GM21825 (cell line): ENCODE measurements around the gene SYT8.

ENCODE experiments used
- ATAC-seq: cut with Tn5 transposase; IDR thresholded peaks from one replicate; pipeline ENCODE4 v1.9.1; 2021; ENCODE audit warnings: mild to moderate bottlenecking, moderate library complexity; ENCODE audit not compliant: unreplicated experiment

The SYT8 gene

DNA sequence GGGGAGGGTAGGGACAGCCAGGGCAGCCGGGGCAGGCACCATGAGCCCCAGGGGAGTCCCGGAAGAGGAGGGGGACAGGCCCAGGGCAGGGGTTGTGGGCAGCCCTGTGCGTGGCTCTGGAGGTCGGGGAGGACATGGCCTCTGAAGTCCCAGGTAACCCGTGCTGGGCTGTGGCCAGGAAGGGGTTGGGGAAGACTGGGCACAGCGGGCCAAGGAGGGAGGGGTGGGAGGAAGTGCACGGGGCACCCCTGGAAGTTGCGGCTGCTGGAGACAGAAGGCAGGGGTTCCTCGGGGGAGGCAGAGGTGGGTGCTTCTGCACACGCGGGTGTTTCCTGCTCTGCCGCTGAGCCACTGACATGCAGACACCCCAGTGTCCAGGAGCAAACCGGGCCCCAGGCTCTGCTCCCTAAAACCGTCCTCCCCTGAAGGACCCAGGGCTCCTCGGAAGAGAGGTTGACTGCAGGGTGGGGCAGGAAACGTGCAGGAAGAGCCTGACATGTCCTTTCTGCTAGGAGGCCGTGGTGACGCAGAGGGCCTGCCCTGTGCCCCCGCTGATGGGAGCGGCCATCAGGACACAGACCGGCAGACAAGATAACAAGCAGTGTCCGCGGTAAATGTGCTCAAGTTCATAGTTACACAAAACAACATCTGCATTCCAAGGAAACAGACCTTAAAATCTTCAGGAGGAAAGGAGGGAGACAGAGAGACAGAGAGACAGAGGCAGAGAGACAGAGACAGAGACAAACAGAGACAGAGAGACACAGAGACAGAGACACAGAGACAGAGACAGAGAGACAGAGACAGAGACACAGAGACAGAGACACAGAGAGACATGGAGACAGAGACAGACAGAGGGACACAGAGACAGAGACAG is 9.7 kb downstream of the SYT8 start:
- ATAC-seq = no peak

DNA sequence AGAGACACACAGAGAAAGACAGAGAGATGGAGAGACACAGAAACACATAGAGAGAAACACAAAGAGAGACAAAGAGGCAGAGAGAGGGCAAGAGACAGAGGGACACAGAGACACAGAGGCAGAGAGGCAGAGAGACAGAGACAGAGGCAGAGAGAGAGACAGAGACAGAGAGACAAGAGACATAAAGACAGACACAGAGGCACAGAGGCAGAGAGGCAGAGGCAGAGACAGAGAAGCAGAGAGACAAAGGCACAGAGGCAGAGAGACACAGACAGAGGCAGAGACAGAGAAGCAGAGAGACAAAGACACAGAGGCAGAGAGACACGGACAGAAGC is 10.3 kb downstream of the SYT8 start:
- no peak for ATAC-seq

DNA sequence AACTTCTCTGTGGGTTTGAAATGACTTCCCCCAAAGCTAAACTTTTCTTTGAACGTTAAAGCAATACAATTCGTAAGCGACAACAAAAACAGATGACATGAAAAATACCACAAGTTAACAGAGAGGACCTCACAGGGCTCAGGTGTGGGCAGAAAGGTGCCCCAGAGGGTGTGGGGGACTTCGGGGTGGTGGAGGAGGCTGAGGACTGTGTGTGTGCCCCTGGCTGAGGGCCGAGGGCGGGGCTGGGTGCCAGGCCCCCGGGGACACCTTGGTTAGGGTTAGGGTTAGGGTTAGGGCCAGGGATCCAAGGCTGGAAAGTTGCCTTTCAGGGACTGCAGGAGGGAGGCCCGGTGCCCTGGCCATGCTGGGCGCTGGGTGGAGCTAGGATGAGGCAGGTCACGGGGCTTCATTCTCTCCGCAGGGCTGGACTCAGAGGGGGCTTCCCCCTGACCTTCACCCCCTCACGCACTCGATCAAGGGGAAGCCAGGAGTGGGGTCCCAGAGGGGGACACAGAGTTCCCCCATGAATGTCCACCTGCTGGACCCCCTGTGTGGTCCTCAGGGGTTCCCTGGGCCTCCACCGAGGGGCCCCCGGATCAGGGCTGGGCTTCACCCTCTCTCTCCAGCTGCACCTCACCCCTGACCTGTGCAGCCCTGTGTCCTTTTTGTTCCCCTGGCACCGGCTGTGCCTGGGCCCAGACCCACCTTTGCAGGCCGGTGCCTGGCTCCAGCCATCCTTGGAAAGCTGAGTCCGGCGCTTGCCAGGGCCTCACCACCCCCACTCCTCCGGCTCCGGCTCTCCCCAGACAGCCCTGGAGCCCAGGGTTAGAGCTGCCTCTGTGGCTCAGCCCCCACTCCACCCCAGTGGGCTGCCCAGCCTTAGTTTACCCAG is 11.0 kb downstream of the SYT8 start:
- no peak for ATAC-seq

DNA sequence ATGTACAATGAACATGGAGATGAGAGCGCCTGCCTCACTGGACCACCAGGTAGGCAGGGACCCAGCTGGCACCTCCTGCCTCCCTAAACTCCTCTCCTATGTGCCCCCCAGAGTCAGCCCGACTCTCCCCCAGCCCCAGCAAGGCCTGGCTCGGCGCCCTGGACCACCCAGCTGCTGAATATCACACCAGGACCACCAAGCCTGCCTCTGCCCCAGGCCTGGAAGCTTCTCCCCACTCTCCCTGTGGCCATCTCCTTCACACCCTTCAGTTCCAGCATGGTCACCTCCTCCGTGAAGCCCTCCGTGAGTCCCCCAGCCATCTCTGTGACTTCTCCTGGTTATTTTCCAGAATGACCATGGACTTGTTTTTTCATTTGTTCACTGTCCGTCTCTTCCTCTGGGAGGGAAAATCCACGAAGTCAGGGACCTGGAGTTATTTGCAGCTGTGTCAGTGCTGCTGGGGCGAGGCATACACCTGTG is 11.7 kb downstream of the SYT8 start:
- no peak for ATAC-seq

DNA sequence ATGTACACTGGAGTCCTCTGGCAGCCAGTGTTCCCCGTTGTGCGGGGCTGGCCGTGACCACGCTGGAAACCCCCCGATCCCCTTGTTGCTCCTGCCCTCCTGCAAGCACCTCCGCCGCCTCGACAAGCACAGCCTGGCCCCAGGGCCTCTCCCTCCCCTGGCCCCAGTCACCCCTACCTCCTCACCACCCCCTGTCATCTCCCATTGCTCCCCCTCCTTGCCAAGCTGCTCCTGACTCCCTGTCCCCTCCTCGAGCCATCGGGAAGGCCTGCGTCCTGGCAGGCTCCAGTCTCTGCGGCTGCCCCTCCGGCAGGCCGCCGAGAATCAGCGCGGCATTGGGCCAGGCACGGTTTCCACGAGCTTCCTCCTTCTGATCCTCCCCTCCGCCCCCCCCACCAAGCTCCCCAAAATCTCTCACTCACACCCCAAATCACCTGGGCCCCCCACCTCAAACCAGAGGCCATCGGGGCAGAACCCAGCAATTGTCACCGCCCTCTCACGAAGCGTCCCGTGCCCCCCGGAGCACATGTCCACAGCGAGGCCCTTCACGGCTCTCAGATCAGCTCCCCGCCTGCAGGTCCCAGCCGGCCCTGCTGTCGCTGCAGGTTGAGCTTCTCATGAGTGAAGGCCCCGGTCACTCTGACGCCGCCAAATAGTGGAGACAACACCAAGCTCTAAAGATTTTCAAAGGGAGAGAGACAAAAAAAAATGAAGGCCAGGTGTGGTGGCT is 12.4 kb downstream of the SYT8 start:
- ATAC-seq = no peak

DNA sequence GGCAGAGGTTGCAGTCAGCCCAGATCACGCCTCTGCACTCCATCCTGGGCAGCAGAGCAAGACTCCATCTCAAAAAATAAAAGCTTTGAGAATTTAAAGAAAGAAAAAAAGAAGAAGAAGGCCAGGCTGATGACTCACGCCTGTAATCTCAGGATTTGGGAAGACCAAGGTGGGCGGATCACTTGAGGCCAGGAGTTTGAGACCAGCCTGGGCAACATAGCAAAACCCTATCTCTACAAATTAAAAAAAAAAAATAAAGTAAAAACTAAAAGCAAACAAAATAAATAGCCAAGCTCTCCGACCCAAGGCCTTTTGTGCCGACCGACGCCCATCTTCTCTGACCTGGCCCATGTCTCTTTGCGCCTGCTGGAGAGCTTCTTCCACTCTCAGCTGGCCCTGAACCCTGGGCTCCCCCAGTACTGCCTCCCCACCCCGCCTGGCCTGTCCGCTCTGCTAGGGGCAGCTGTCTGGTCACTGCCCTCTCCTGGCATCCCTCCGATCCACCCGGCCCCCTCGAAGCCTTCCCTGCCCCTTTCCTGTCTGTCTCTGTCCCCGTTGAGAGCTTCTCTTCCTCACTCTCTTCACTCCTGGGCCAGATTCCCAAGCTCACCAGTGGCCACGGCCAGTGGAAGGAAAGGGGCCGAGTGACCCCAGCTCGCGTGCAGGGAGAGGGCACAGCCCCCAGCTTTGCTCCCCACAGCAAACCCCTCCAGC is 13.3 kb downstream of the SYT8 start:
- no peak for ATAC-seq

DNA sequence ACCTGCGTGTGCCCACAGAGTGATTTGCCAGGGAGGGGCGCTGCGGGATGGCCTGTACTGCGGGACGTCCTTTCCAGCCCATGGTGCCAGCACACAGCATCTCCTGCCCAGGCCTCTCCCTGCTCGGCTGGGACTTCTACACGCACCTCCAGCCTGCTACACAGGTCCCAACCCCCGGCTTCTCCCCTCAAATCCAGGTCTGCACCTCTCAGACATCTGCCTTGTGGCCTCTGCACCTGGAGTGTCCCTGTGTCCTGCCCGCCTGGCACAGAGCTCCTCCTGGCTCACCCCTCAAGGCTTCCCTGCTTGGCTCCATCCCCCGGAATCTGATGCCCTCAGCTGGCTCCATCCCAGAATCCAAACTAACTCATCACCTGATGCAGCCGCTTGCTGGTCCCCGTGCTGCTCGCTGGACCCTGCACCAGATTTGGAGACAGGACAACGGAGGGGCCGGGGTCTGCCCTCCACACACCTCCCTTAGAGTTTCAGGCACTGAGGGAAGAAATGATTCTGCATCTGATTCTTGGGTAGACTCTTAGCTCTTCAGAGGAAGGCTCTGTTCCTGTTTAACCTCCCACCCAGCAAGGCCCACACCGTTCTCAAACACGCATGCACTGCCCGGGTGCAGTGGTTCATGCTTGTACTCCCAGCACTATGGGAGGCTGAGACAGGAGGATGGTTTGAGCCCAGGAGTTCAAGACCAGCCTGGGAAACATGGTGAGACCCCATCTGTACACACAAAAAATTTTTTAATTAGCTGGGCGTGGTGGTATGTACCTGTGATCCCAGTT is 14.0 kb downstream of the SYT8 start:
- ATAC-seq = no peak

DNA sequence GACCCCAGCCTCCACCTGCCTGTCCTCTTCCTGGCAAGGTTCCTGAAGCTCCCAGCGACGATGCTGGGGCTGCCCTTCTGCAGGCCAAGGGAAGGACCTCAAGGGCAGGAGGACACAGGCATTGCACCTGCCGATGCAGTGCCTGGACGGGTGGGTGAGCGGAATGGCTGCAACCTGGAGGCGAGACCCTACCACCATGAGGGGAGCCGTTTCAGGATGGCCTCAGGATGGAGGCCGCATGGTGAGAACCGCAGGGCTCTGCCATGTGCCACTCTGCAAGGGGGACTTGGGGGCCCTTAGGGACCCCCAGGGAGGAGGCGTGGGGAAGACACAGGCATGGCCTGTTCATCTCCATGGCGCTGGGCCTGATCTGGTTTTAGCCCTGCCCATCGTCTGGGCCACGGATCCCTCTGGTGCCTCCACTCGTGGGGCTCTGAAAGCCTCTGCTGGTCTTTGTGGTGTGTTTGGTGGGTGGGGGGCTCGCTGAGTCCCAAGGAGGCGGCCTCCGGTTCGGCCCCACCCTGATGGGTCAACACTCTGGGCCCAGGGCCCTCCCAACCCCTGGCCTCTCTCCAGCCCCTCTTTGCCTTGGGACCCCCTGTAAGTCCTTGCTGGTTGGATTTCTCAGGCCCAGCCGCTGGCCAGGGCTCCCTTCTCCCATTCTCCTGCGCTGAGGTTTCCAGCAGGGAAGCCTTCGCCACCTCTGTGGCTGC is 16.8 kb downstream of the SYT8 start:
- ATAC-seq = no peak

DNA sequence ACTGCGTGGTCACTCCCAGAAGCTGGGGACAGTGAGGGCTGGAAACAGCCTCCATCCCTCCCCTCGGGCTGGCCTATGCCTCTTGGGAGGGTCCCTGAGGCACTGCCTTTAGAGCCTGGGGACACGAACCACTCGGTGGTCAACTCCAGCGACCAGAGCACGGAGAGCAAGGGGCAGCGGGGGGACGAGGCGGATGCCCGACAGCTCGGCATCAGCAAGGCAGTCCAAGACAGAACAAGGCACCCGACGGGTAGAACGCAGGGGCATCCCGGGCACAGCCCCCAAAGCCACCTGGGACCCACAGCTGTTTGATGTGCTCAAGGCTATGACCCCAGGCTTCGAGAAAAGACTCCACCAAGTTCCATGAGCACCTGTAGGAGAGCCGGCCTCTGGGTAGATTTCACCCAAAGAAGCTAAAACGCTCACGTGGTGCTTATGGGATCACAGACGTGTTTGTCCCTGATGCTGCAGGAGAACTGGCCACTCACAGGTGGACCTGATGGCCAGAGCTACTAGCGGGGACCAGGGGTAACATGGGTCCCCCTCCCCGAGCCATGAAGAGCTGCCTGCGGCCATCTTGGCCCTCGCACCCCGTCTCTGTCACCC is 17.6 kb downstream of the SYT8 start:
- no peak for ATAC-seq

DNA sequence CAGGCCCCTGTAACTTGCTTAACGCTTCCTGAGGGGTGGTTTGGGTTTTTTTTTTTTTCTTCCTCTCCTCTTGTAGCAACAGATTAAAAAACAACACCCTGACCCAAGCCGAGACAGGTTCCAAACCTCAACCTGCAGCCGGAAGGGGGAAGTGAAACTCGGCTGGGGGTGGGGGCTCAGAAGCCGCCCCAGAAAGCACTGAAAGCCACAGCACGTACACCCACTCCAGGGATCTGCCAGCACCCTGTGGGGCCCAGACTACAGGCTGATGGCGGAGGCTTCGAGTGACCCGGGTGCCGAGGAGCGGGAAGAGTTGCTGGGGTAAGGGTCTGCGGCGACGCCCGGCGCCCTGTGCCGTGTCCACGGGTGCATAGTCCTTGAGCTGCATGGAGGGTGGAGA is 18.1 kb downstream of the SYT8 start, which contains the start of gene LSP1:
LSP1 (plus strand) TSS at position 208 of the 400 bp plus-strand sequence; CDS start at position 269, 61 bp downstream.
- ATAC-seq = peak; percentile 31

DNA sequence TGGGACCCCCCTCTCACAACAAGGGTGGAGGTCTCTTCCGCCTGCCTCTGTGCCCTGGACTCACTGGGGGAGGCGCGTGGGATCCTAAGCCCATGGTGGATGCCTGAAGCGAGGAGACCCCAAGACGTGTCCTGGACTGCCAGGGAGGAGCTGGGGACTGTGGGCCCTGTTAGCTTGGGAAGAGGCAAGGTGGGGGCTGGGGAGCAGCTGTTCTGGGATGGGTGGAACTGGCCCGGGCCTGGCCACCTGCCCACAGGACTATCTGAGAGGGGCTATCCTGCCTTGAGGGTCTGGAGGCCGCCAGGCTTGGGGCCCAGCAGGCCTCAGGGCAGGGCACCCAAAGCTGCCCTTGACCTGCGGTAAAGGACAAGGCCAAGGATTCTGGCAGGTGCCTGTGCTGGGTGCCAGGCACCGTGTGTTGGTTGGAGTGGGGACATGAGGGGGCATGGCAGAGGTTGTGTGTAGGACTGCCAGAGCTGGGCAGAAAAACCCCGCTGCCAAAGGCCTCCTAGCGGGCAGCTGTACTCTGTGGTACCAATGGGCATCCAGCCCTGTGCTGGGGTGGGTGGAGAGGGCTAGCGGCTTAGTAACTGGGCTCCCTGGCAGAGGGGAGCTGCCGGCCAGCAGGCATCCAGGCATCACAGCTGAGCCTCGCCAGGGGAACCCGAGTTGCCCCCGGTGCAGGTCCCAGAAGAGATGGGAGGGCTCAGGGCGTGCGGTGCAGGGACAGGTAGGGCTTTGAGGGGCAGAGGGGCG is 18.8 kb downstream of the SYT8 start:
- no peak for ATAC-seq

DNA sequence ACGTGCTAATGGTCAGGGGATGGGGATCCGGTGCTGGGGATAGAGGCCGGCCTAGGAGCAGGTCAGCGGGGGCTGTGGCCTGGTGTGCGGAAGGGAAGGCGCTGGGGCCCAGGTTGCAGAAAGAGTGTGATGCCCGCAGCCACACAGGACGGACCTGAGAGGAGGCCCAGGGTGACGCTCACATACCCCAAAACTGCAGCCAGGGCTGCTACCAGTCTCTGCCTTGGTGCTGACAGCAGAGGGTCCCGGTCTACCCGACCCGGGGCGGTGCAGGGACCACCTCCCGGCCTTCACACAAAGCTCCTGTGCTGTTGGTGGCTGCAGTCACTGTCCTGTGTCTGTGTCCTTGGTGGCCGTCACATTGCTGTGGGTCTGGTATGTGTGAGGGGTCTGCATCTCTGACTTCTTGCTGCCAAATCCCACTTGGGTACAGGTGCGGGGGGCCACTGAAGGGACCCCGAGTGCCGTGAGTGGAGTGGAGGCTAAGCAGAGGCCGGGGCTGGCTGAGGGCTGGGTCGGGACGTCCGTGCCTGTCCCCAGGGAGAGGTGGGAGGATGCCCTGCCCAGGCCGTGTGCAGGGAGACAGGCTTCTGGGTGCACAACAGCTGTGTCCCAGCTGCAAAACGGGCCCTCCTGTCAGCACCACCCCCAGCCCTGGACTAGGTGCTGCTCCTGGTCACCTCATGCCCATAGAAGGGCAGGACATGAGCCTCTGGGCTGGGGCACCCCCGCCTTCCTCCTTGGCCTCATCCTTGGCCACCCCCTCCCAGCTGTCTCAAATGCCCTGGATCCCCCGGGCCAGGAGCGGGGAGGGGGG is 19.6 kb downstream of the SYT8 start:
- peak; percentile 26 for ATAC-seq

DNA sequence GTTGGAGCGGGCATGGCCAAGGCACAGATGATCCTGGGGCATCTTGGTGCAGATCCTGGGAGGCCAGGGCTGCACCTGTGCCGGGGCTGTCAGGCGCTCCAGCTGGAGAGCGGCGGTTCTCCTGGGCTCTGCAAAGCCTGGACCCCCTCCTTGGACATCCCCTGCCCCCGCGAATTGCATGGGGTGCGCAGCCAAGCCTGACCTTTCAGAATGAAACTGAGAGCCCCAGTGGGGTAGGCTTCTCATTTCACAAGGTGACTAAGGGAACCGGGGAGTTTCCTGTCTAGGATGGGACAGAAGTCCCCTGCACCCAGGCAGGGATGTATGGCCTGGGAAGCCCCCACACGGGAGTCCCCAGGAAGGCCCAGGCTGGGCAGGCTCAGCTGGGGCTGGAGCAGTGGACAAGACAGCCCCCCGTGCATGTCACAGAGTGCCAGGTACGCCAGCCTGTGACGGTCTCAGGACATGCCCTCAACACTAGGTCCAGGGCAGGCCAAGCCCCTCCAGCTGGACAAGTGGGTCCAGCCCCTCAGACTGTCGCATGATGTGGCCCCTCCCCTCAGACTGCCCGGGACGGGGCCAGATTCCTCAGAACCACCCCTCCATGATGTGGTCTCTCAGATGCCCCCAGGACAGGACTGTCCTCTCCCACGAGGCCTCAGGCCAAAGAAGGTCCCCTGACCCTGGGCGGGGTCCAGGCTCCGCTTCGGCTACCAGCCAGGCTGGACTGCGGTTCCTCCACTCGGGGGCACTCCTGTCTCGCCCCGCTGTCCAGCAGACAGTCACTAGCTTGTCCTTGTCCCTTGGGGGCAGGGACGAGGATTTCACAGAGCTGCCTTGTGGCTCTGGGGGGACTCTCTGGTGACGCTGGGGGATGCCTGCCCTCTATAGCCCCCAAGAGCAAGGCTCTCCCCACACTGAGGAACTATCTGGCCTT is 20.4 kb downstream of the SYT8 start:
- ATAC-seq = peak; percentile 35

DNA sequence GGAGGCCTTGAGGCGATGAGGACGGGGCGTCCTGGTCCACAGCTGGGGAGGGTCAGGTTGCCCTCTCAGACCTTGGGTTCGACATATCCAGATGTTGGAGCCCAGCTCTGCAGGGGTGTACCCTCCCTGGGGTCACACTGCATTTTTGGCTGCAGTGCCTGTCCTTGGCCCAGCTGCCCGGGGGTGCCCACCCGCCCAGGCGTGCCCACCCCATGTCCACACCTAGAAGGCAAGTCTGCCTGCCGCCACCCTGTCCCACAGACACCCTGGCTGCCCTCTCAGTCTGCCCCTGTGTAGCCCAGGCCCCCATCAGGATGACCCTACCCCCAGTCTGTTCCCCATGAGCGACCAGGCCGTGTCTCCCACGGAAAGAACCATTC is 21.1 kb downstream of the SYT8 start:
- ATAC-seq = no peak

DNA sequence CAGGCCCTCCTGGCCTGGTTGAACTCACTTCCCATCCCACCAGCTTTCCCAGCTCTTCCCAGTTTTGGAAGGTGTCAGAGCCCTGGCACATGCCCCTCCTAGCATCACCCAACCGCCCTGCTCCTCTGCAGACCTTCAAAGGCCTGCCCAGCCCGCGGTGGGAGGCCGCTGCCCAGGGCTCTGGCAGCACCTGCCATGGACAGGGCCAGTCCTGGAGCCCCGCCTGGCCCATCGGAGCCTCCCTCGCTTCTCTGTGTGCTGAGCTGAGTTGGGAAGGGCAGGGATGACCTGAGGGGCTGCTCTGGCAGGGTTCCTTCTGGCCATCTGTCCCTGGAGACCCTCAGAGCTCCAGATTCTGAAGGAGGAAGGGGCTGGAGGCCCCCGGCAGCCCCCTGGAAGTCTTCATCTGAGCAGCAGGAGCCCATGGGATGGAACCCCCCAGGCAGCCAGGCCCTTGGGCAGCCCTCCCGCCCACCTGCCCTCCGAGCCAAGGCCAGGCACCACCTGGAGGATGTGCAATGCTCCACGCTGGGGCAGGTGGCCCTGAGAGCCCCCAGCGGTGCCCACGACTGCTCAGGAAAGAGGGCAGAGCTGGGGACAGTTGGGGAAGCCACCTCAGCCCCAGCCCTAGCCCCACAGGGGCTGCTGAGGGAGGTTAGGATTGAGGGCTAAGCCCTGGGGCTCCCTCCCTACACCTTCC is 21.7 kb downstream of the SYT8 start:
- no peak for ATAC-seq
